Measurements from ENCODE around the gene RPP25L.

DNA sequence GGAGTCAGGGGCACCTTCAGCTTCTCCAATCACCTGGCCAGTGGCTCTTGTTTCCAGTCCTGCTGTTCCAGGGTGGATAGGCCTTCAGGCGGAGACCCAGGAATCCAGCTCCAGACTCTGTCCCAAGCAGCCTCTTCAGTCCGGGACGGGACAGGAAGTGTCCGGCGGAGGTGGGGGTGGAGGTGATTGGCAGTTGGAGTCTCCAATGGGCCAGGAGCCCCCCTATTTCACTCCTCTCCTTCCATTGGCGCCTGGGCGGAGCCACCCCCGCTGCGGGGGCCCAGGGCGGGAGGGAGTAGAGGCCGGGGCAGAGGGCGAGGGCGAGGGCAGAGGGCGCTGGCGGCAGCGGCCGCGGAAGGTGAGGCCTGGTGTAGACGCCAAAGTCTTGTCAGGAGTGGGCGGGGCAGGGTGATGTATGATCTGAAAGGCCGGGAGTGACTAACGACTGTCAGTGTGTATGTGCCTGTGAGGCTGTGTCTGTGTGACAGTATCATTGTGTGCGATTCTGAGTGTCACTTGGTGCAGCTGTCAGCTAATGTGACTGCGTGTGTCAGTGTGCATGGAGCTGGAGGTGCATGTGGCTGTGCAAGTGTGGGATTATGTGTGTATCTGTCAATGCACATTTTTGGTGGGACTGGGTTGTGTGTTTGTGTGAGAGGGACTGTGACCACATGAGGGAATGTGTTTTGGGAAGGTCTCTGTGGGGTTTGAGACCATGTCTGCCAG, 40.1 kb upstream of the RPP25L start, which contains the start of gene IL11RA:
- TF ChIP-seq, protein P1, sequence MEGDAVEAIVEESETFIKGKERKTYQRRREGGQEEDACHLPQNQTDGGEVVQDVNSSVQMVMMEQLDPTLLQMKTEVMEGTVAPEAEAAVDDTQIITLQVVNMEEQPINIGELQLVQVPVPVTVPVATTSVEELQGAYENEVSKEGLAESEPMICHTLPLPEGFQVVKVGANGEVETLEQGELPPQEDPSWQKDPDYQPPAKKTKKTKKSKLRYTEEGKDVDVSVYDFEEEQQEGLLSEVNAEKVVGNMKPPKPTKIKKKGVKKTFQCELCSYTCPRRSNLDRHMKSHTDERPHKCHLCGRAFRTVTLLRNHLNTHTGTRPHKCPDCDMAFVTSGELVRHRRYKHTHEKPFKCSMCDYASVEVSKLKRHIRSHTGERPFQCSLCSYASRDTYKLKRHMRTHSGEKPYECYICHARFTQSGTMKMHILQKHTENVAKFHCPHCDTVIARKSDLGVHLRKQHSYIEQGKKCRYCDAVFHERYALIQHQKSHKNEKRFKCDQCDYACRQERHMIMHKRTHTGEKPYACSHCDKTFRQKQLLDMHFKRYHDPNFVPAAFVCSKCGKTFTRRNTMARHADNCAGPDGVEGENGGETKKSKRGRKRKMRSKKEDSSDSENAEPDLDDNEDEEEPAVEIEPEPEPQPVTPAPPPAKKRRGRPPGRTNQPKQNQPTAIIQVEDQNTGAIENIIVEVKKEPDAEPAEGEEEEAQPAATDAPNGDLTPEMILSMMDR (IDR thresholded peaks at IDR 0.05) = no peak
- TF ChIP-seq POLR2A (IDR thresholded peaks at IDR 0.05) = peak; percentile 50 to 61
